HL-60/S4 treated with retinoic acid at 250 ng/mL for 4 days and 3 days (cell line): Measurements from ENCODE around the gene HSPA5.
"Not testable (repeated sequence)": the region's sequence is repeated elsewhere in the genome, so short reads cannot be mapped to it uniquely, and the experiment has no call there.

Experiments used
- in situ Hi-C: fragments of 300-500 bp; cut with MboI; formaldehyde crosslinking; loops from 2 replicates; pipeline ENCODE4 v1.7.0; 2022; ENCODE audit warnings: low sequenced_read_pairs

HSPA5 gene

DNA sequence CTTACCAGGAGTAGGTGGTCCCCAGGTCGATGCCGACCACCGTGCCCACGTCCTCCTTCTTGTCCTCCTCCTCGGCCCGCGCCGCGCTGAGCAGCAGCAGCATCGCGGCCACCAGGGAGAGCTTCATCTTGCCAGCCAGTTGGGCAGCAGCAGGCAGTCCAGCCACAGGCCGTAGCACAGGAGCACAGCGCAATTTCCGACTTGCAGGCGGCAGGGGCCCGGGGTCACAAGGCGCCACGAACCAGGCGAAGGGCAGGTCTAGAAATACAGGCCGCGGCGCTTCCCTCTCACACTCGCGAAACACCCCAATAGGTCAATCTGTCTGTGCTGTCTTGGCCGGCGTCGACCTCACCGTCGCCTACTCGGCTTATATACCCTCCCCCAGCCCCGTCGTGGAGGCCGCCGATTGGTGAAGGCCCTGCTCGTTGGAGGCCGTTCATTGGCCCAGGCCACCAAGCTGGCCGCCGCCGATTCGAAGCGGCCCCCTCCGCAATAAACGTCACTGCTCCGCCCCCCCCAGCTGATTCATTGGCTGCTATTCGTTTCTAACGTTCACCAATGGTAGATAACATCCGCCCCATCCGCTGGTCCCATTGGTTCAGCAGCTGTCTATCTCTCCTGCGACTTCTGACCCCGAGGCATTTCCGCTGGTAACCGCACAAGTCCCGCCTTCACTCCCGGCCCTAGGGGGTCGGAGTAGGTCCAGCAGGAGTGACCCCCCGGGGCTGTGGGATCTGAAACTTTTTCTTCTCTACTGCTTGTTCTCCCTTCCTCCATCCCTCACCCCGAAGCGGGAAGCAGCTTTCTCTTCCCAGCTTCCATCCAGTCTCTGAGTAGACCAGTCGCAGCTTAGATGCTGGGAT, at the start of gene HSPA5:
TSS of gene HSPA5 (minus strand) at position 344 of the 863 bp plus-strand sequence. CDS start at position 127, 217 bp downstream.
- in situ Hi-C loops: no loop called here

DNA sequence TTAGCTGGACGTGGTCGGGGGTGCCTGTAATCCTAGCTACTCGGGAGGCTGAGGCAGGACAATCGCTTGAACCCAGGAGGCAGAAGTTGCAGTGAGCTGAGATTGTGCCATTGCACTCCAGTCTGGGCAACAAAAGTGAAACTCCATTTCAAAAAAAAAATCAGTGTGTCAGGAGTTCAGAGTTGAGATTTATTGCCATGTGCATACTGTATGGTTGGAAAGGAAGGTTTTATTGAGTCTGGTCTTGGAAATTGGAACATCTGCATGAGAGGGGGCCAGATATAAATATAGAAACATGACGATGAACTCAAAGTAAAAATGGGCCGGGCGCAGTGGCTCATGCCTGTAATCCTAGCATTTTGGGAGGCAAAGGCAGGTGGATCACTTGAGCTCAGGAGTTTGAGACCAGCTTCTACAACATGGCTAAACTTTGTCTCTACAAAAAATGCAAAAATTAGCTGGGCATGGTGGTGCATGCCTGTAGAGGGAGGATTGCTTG, 45.8 kb upstream of the HSPA5 start:
- in situ Hi-C loops: not testable (repeated sequence)

DNA sequence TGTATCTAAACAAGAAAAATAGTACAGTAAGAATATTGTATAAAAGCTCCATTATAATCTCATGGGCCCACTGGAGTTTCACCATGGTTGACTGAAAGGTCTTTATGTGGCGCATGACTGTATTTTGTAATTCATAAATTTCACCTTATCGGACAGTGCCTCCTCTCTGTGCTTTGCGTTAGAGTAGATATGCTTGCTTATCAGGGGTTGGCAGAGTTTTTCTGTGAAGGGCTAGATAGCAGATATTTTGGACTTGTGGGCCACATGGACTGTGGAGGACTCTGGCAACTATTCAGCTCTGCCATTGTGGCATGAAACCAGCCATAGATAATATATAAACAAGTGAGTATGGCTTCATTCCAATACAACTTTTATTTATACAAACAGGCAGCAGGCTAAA, 43.7 kb upstream of the HSPA5 start:
- in situ Hi-C loops: no loop called here

DNA sequence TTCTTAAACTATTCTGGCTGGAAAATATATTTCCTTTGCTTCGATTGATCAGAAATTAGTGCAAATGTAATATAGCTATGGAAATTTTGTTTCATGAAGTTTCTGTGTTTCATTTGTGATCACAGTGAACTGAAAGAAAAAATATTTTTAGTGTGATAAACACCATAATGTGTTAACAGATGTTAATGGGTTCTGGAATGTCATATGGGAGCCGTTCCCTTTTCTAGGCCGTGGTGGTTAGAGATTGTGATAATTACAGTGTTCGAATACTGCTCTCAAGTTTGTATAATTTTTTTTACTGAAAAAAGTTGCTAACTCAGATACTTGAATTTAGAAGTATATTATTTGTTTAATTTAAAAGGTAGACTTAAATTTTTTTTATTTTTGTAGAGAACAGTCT, 39.8 kb upstream of the HSPA5 start:
- in situ Hi-C loops: no loop called here

DNA sequence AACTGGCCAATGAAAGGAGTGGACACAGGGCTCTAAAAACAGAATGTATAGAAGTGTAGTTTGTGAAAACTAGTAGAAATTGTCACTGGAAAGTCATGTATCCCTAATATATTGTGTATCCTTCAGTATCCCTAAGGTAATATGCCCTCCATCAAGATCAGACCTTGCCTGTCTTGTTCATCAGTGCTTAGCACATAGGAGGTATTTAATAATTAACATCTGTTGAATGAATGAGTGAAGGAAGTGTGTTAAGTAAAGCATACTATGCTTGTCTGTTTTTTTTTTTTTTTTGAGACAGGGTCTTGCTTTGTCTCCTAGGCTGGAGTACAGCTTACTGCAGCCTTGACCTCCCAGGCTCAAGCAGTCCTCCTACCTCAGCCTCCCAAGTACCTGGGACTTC, 36.3 kb upstream of the HSPA5 start:
- in situ Hi-C loops: no loop called here

DNA sequence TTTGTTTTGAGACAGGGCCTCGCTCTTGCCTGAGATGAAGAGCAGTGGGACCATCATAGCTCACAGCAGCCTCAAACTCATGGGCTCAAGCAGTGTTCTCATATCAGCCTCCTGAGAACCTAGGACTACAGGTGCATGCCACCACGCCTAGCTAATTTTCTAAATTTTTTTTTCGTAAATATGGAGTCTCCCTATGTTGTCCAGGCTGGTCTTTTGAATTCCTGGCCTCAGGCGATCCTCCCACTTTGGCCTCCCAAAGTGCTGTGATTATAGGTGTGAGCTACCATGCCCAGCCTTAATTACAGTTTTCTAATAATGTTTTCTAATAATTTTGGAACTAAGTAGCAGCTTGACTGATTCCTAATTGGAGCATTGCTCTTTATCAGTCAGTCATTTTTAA, 35.6 kb upstream of the HSPA5 start:
- in situ Hi-C loops: no loop called here

DNA sequence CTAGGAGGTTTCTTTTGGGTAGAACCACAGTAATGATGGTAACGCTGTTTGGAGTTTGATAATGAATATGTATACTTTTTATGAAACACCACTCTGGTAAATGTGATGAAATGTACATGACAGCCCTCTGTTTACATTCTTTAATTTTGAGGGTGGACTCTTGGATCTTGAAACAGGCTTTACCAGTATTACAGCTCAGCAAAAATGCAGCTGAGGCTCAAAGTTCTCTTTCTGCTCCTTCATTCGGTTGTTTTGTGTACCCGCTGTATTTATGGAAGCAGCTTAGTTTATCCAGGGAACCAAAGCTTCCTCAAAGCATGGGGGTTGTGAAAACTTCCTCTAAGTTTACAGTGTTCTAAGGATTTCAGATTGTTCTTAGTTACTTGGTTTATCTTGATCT, 31.6 kb upstream of the HSPA5 start:
- in situ Hi-C loops: no loop called here

DNA sequence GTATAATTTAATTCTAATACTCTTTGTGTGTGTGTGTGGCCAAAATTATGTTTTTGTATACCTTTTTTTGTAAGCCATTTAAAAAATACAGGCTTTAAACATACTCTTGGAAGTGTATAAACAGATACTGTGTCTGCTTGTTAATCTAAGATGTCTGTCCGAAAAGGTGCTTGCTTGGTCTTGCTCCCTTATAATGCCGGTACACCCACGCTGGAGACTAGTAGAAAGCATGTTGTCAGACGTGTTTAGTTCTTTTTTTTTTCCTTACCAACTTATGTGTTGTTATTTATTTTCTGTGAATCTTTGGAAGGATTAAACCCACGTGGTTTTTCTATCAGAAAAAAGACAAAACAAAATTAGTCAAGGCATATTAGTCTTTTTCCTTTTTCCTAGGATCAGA, 29.9 kb upstream of the HSPA5 start:
- in situ Hi-C loops: no loop called here

DNA sequence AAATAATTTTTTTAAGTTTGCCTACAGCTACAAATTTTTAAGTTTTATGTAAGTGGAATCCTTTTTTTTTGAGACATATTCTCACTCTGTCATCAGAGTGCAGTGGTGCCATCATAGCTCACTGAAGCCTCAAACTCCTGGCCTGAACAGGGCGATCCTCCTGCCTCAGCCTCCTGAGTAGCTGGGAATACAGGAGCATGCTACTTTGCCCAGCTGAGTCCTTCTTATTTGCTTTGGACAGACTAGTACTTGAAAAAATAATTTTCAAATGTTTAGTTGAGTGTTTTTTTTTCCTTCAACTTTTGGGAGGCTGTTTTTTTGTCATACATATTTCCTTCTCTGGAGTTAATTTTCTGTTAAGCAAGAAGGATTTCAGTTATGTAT, 27.9 kb upstream of the HSPA5 start:
- in situ Hi-C loops: no loop called here

DNA sequence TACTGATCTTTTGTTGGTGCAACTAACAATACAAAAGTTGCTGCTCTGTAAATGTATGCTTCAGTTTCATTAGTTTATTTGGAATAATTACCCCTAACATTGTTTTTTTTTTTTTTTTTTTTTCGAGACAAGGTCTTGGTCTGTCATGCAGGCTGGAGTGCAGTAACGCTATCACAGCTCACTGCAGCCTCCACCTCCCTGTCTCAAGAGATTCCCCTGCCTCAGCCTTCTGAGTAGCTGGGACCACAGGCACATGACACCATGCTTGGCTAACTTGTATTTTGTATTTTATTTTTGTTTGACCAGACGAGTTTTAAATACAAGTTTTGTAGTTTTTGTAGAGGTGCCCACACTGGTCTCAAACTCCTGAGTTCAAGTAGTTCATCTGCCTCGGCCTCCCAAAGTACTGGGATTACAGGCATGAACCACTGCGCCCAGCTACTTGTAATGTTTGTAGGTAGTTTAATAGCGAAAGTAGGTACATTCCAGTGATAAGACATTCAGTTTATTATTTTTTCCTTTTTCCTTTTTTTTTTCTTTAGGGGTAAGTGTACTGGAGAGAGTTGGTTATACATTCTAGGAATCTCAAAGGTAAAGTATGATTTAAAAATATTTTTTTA, 27.4 kb upstream of the HSPA5 start:
- in situ Hi-C loops: no loop called here

DNA sequence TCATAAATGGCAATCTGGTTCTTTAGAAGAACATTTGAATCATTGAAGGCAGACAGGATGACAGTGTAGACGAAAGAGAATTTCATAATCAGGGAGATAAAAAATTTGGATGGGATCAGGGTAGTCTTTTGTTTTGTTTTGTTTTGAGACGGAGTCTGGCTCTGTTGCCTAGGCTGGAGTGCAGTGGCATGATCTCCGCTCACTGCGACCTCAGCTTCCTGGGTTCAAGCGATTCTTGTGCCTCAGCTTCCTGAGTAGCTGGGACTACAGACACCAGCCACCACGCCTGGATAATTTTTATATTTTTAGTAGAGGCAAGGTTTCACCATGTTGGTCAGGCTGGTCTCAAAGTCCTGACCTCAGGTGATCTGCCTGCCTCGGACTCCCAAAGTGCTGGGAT, 22.9 kb upstream of the HSPA5 start:
- in situ Hi-C loops: not testable (repeated sequence)

DNA sequence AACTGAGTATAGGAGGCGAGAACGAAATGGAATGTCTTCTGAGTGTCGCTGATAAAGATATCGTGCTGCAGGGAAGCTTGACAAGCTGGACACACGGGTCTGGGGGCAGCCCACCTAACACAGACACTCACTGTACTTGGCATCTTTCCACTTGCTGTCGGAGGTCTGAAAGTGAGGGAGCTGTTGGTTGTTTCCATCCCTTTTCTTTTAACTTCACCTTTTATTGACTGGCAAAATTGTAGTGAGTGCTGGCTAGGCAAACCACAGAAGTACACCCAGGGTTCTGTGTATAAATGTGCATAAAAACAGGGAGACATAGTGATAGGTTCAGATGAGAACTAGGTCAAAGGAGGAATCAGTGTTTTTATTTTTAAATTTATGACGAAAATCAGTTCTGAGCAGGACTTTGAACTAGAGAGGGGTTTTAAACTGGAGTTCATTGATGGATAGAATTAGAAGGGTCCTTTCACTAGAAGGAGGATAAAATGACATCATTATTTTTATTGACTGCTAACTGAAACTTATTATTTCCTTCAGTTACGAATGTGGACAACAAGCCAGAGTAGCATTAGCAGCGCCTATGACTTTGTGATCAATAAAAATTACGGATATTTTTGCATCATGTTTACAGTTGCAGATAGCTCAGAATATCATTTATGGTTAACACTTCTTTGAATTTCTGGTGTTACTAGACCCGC, 21.3 kb upstream of the HSPA5 start:
- in situ Hi-C loops: no loop called here

DNA sequence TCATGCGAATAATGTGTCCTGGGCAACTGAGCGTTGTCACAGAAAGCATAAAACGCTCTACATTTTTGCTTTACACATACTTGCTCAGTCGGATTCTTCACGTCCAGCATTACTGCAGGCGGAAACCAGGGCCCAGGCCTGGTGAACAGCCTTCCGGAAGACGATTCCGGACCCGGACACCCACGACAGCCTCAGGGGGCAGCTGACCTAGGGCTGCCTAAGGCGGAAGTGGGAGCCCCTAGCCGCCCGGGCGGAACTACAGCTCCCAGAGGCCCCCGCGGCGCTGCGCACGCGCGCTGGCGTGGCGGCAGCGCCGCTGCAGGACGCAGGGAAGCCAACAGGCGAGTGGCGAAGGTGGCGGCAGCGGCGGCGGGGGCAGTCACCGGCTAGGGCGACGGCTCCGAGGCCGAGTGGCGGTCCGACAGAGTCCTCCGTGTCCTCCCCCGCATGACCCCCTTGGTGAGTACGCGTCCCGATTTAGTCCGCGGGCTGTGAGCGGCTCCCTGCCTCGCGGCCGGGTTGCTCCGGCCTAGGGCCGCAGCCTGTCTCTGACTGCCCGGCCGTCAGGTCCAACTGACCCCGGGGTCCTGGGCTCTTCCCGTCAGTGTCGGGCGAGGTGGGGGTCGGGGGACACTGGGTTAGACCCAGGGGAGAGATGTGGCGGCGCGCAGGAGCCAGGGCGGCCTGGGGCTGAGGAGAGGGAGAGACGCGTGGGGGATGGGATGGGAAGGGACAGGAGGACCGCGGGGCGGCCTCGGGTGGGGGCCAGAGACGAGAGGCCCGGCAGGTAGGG, 20.6 kb upstream of the HSPA5 start, which contains the start of gene GAPVD1:
TSS of gene GAPVD1 (plus strand) at position 326 of the 793 bp plus-strand sequence. CDS start 37,096 bp downstream, outside the sequence.
- in situ Hi-C loops: no loop called here

DNA sequence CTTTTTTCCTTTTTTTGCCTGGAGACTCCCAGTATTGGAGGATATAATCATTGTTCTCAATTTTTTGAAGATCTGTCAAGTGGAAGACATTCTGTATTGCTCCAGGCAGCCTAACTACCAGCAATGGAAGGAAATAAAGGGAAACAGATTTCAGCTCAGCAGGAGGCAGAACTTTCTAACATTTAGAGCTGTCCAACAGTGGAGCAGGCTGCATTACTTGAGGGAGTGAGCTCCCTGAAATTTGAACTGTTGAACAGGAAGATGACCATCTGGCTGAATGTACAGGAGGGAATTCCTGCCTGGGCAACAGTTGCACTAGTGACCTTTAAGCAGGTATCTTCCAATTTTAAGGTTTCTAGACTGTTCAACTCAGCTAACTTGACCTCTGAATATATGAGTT, 19.4 kb upstream of the HSPA5 start:
- in situ Hi-C loops: no loop called here

DNA sequence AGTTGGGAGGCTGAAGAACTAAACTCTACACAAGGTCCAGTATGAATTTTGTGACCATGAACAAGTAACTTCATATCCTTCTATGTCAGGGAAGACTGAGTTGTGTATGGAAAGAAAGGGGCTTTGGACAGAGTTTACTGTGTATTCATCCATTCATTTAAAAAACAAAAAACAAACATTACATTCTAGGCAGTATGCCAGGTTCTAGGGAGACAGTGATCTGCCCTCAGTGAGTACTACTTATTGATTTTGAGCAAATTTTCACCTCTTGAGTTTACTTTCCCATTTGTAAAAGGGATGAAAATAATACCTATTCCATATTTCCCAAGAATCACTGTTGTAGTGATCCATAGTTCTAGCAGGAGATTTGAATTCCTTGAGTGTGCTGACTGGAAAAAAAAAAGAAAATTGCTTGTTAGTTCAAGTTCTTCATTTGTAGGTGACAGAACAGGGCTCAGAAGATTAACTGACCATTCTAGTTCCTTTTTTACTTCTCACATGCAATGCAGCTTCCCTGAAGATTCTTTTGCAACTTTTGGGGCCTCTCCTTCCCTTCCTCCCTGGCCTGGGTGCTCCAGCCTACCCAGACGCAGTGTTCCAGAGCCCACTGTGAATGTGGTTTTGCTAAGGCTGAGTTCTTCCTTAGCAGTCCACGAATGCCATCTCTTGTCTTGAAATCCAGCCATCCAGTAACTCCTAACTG, 17.8 kb upstream of the HSPA5 start:
- in situ Hi-C loops: no loop called here

DNA sequence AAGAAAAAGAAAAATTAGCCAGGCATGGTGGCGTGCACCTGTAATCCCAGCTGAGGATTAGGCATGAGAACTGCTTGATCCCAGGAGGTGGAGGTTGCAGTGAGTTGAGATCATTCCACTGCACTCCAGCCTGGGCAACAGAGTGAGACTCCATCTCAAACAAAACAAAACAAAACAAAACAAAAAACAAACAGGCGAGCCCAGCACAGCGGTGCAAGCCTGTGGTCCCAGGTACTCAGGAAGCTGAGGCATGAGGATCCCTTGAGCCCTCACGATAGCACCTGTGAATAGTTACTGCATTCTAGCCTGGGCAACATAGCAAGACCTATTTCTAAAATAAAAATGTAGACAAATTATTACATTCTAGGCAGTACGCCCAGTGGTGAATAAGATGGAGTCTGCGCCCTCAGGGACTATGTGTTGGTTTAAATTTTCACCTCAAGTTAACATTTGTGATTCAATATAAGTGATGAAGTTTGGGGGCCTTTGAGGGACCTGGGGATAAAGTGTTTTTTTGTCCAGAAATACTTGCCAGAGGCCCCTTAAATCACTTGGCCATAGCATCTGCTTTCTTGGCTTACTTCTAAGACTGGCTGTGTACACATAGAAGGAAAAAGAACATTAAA, 17.1 kb upstream of the HSPA5 start:
- in situ Hi-C loops: no loop called here

DNA sequence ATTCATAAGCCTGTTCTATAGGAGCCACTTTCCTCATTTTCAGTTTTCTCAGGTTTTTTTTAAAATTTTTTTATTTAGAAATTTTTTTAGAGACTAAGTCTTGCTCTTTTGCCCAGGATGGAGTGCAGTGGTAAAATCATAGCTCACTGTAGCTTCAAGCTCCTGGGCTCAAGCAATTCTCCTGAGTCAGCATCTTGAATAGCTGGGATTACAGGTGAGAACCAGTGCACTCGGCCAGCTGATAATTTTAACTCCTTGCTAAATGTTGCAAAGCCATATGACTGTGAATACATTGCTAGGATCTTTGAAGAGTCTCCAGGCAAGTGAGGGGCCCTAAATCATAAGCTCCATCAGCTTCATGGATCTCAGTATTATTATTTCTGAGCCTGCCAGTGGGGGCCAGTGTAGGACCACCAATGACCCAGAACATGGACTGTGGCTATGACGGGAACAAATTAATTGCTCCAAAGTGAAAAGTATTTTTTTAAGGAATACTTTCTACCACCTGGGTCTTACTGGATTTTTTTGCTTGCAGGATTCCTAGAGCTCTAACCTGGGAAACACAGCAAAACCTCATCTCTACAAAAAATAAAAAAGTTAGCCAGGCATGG, 14.7 kb upstream of the HSPA5 start:
- in situ Hi-C loops: no loop called here

DNA sequence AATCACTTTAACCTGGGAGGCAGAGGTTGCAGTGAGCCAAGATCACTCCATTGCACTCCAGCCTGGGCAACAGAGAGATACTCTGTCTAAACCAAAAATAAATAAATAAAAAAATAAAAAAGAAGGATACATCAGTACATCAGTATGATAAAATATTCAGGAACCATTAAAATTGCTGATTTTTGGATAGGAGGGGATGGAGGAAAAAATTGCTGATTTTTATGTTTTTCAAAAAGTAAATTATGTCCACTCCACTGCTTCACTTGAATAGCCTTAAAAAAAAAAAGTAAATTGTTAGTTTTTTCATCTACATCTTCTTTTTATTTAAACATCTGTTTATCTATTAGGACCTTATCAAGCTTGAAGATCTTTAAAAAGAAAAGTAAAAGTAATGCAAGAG, 13.1 kb upstream of the HSPA5 start:
- in situ Hi-C loops: no loop called here

DNA sequence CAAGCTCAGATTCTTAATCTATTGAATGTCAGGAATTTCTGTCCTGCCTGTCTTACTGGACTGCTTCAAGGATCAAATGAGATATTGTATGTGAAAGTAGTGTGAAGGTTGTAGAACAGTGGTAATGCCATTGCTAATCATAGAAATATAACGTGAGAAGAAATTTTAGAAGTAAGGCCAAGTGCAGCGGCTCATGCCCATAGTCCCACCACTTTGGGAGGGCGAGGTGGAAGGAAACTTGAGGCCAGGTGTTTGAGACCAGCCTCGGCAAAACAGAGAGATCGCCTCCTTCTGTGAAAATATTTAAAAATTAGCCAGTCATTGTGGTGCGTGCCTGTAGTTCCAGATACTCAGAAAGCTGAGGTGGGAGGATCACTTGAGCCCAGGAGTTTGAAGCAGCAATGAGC, 5.1 kb upstream of the HSPA5 start:
- in situ Hi-C loops: no loop called here
